Right lung (tissue), 5 donors: Measurements from ENCODE around the gene CNGA3. TPM values are rescaled to one million over a fixed set of nuclear protein-coding genes. Genes with fewer than 3 reads are reported as not detected.

Experiments used
- DNase-seq, 2 donors: peaks; one replicate each; pipeline ENCODE4 v3.0.0-alpha.2; 2013
- polyA plus RNA-seq, 5 donors: library from polyadenylated mRNA; unstranded; fragments of 120-200 nt; gene quantifications; one replicate each; pipeline versions ENCODE4 v1.2.1 to v1.2.3, GENCODE V29; 2013; ENCODE audit warnings: inconsistent platforms in 1 of 5, low replicate concordance in 1 of 5; ENCODE audit not compliant: insufficient read length in 5 of 5, insufficient read depth in 1 of 5

The CNGA3 gene
- polyA plus RNA-seq, 5 donors = 0.04 to 0.15 (median 0.07) TPM; not detected in 1

- no peak for DNase-seq
Measured at GRCh38 chr2:98327776-98328175, 18.5 kb upstream of the CNGA3 start.

GRCh38 chr2:98329549-98329948, 16.7 kb upstream of the CNGA3 start:
- no peak for DNase-seq

GRCh38 chr2:98332989-98333388, 13.3 kb upstream of the CNGA3 start:
- DNase-seq = no peak

GRCh38 chr2:98333922-98334321, 12.3 kb upstream of the CNGA3 start:
- no peak for DNase-seq

GRCh38 chr2:98334439-98335078, 11.7 kb upstream of the CNGA3 start:
- DNase-seq = no peak

GRCh38 chr2:98335271-98335670, 11.0 kb upstream of the CNGA3 start:
- DNase-seq = no peak

GRCh38 chr2:98341241-98341640, 5.0 kb upstream of the CNGA3 start:
- no peak for DNase-seq

GRCh38 chr2:98343285-98343684, 3.0 kb upstream of the CNGA3 start:
- DNase-seq = no peak

GRCh38 chr2:98347298-98348065, 1.2 kb downstream of the CNGA3 start:
- DNase-seq = no peak

- DNase-seq = no peak
Measured at GRCh38 chr2:98348066-98348561, 1.9 kb downstream of the CNGA3 start.

GRCh38 chr2:98350411-98350810, 4.2 kb downstream of the CNGA3 start:
- DNase-seq = no peak

GRCh38 chr2:98355881-98356280, 9.6 kb downstream of the CNGA3 start:
- no peak for DNase-seq

GRCh38 chr2:98356729-98357128, 10.5 kb downstream of the CNGA3 start:
- DNase-seq = no peak

GRCh38 chr2:98357849-98358248, 11.6 kb downstream of the CNGA3 start:
- DNase-seq = no peak

- no peak for DNase-seq
Measured at GRCh38 chr2:98359986-98360385, 13.7 kb downstream of the CNGA3 start.

- no peak for DNase-seq
Measured at GRCh38 chr2:98367721-98368120, 21.5 kb downstream of the CNGA3 start.

- no peak for DNase-seq
Measured at GRCh38 chr2:98369710-98370239, 23.5 kb downstream of the CNGA3 start.

GRCh38 chr2:98372121-98372520, 25.9 kb downstream of the CNGA3 start:
- DNase-seq = no peak

- DNase-seq = no peak
Measured at GRCh38 chr2:98372579-98372978, 26.3 kb downstream of the CNGA3 start.

- DNase-seq = no peak
Measured at GRCh38 chr2:98374286-98374685, 28.0 kb downstream of the CNGA3 start.

GRCh38 chr2:98374958-98375570, 28.8 kb downstream of the CNGA3 start:
- DNase-seq = no peak

- DNase-seq = no peak
Measured at GRCh38 chr2:98376301-98376910, 30.1 kb downstream of the CNGA3 start.
